HCT116 (cell line): ENCODE results near the gene TKTL2. TPM values are rescaled to one million over a fixed set of nuclear protein-coding genes. Genes with fewer than 3 reads are reported as not detected.

Source experiments
- ATAC-seq: fragments of 200-7000 bp; cut with Tn5 transposase; 2 replicates; pipeline ENCODE4 v1.9.1; 2020; ENCODE audit warnings: mild to moderate bottlenecking, moderate library complexity
- BruUV-seq: library from RNA; stranded (reverse); fragments of 400-500 nt; replicated peaks from 2 replicates; lab custom pipeline; 2021; lab: Mats Ljungman, UMichigan
- CTCF ChIA-PET: fragments of 300-600 bp; sonication (Branson Sonifier 250); formaldehyde crosslinking; loops from one replicate; lab custom pipeline; 2021; ENCODE audit warnings: antibody characterized with exemption; lab: Charles Lee
- POLR2A ChIA-PET: fragments of 300-600, 350-600 bp; sonication (Branson Sonifier 250); formaldehyde crosslinking; loops from one replicate; lab custom pipeline; 2021; ENCODE audit warnings: antibody characterized with exemption; lab: Charles Lee
- RAD21 ChIA-PET, 2 experiments: fragments of 300-600 bp; sonication (Branson Sonifier 250); formaldehyde crosslinking; loops; one replicate each; lab custom pipeline; 2023; ENCODE audit warnings: low total read pairs in 2 of 2; ENCODE audit not compliant: uncharacterized antibody in 2 of 2, unreplicated experiment in 2 of 2, low non-redundant PET in 1 of 2; lab: Charles Lee
- DNase-seq: peaks from one replicate; pipeline ENCODE4 v3.0.0-alpha.2; 2010; ENCODE audit warnings: low read depth, low spot score
- H2AFZ ChIP-seq: fragments of 200-600 bp; shearing (Covaris generic), sonication (generic); 2 replicates; pipeline ENCODE4 v1.6.1; 2017; ENCODE audit warnings: low read depth, mixed run types, mixed read lengths, antibody characterized with exemption, low read length; ENCODE audit not compliant: poor library complexity, severe bottlenecking
- H3K27ac ChIP-seq: 2 replicates; pipeline ENCODE4 v1.5.1; 2012; ENCODE audit warnings: low read depth, low read length
- H3K27me3 ChIP-seq: fragments of 200-600 bp; sonication (generic); 2 replicates; pipeline ENCODE4 v1.6.1; 2016; ENCODE audit warnings: mixed run types, low read length, mixed read lengths; ENCODE audit not compliant: insufficient read depth
- H3K36me3 ChIP-seq, 2 experiments: fragments of 200-500 bp in 1 of 2; fragments of 200-600 bp in 1 of 2; sonication (Bioruptor generic) in 1 of 2; sonication (generic) in 1 of 2; 2 replicates each; pipeline versions ENCODE4 v1.5.1 to v1.6.1; 2014 to 2016; ENCODE audit warnings: low read length in 2 of 2, inconsistent platforms in 1 of 2, mixed read lengths in 1 of 2, mixed run types in 1 of 2; ENCODE audit not compliant: insufficient read depth in 2 of 2, control insufficient read depth in 1 of 2
- H3K4me1 ChIP-seq, 2 experiments: fragments of 200-600 bp in 1 of 2; sonication (generic) in 1 of 2; 2 replicates each; pipeline versions ENCODE4 v1.5.1 to v1.6.1; 2012 to 2017; ENCODE audit warnings: low read length in 2 of 2, inconsistent platforms in 1 of 2, mild to moderate bottlenecking in 1 of 2, mixed read lengths in 1 of 2, mixed run types in 1 of 2, moderate library complexity in 1 of 2; ENCODE audit not compliant: insufficient read depth in 2 of 2, control insufficient read depth in 1 of 2
- H3K4me2 ChIP-seq: fragments of 200-600 bp; sonication (generic); 2 replicates; pipeline ENCODE4 v1.6.1; 2017; ENCODE audit warnings: mixed run types, low read length, mixed read lengths
- H3K4me3 ChIP-seq, 2 experiments: fragments of 200-600 bp in 1 of 2; sonication (generic) in 1 of 2; replicated peaks in 1 of 2; 2 replicates each; pipeline ENCODE4 v1.5.1; 2011 to 2016; ENCODE audit warnings: low read length in 2 of 2, control low read depth in 1 of 2, low read depth in 1 of 2, mild to moderate bottlenecking in 1 of 2, mixed read lengths in 1 of 2, mixed run types in 1 of 2
- H3K79me2 ChIP-seq: fragments of 200-600 bp; sonication (generic); 2 replicates; pipeline ENCODE4 v1.6.1; 2017; ENCODE audit warnings: mild to moderate bottlenecking, mixed run types, low read length, moderate library complexity, mixed read lengths; ENCODE audit not compliant: insufficient read depth
- H3K9ac ChIP-seq: fragments of 200-600 bp; sonication (generic); 2 replicates; pipeline ENCODE4 v1.6.1; 2016; ENCODE audit warnings: low read length, mixed read lengths
- H3K9me2 ChIP-seq: fragments of 200-600 bp; sonication (generic), shearing (Covaris generic); 2 replicates; pipeline ENCODE4 v1.6.1; 2017; ENCODE audit warnings: mixed run types, mild to moderate bottlenecking, moderate library complexity; ENCODE audit not compliant: insufficient read depth
- H3K9me3 ChIP-seq, 2 experiments: fragments of 200-500 bp in 1 of 2; fragments of 200-600 bp in 1 of 2; sonication (Bioruptor generic) in 1 of 2; sonication (generic) in 1 of 2; 2 replicates each; pipeline ENCODE4 v1.6.1; 2014 to 2017; ENCODE audit warnings: low read length in 2 of 2, mixed read lengths in 2 of 2, inconsistent platforms in 1 of 2, low read depth in 1 of 2, mild to moderate bottlenecking in 1 of 2, mixed run types in 1 of 2, moderate library complexity in 1 of 2; ENCODE audit not compliant: control insufficient read depth in 1 of 2, insufficient read depth in 1 of 2
- H4K20me1 ChIP-seq: fragments of 200-600 bp; sonication (generic), shearing (Covaris generic); 2 replicates; pipeline ENCODE4 v1.6.1; 2017; ENCODE audit warnings: mixed run types, mild to moderate bottlenecking, moderate library complexity; ENCODE audit not compliant: insufficient read depth
- ATF3 ChIP-seq: IDR thresholded peaks from 2 replicates; pipeline ENCODE4 v1.6.1; 2012
- CBX3 ChIP-seq: IDR thresholded peaks from 2 replicates; pipeline ENCODE4 v1.6.1; 2012; ENCODE audit warnings: low read depth
- EGR1 ChIP-seq: IDR thresholded peaks from 2 replicates; pipeline ENCODE4 v1.6.1; 2012; ENCODE audit warnings: low read depth
- EZH2 ChIP-seq: fragments of 200-600 bp; sonication (generic); IDR thresholded peaks from 2 replicates; pipeline ENCODE4 v1.6.1; 2017; ENCODE audit warnings: antibody characterized with exemption, mixed run types
- FOSL1 ChIP-seq: IDR thresholded peaks from 2 replicates; pipeline ENCODE4 v1.6.1; 2012; ENCODE audit warnings: low read depth
- JUND ChIP-seq: IDR thresholded peaks from 2 replicates; pipeline ENCODE4 v1.6.1; 2012
- RAD21 ChIP-seq: IDR thresholded peaks from 2 replicates; pipeline ENCODE4 v1.6.1; 2012; ENCODE audit warnings: low read depth, mild to moderate bottlenecking
- SIN3A ChIP-seq: IDR thresholded peaks from 2 replicates; pipeline ENCODE4 v1.6.1; 2012; ENCODE audit warnings: low read depth
- SP1 ChIP-seq: IDR thresholded peaks from 2 replicates; pipeline ENCODE4 v1.6.1; 2012; ENCODE audit warnings: low read depth
- SRF ChIP-seq: IDR thresholded peaks from 2 replicates; pipeline ENCODE4 v1.6.1; 2012; ENCODE audit warnings: low read depth
- TCF7L2 ChIP-seq: IDR thresholded peaks from 2 replicates; pipeline ENCODE4 v1.7.0; 2011; ENCODE audit warnings: borderline replicate concordance, inconsistent platforms; ENCODE audit not compliant: insufficient read depth, insufficient read length; ENCODE audit errors: extremely low read depth
- YY1 ChIP-seq: IDR thresholded peaks from 2 replicates; pipeline ENCODE4 v1.6.1; 2011; ENCODE audit warnings: low read length, low read depth, moderate library complexity, mild to moderate bottlenecking; ENCODE audit not compliant: insufficient replicate concordance; ENCODE audit errors: extremely low read depth
- ZFX ChIP-seq: fragments of 450-650 bp; IDR thresholded peaks from 2 replicates; pipeline ENCODE4 v1.6.1; 2017
- ZNF274 ChIP-seq: fragments of 200-500 bp; sonication (Bioruptor generic); IDR thresholded peaks from 2 replicates; pipeline ENCODE4 v1.6.1; 2014; ENCODE audit warnings: mild to moderate bottlenecking, low read depth, low read length, inconsistent platforms
- intact Hi-C: fragments of 100-400 bp; cut with micrococcal nuclease; formaldehyde crosslinking; loops from 2 replicates; pipeline ENCODE4 v1.10.0; 2022
- total RNA-seq: library from RNA; stranded (reverse); gene quantifications from one replicate; pipeline ENCODE4 v1.2.1, GENCODE V29; 2021; ENCODE audit not compliant: unreplicated experiment
- TF ChIP-seq, protein P1 (sequence below), 3 experiments: fragments of 200-600 bp in 1 of 3; sonication (generic) in 1 of 3; IDR thresholded peaks in 2 of 3; conservative IDR thresholded peaks in 1 of 3; 2 replicates each; pipeline ENCODE4 v1.5.1; 2012 to 2017; ENCODE audit warnings: low read depth in 2 of 3, low read length in 2 of 3, antibody characterized with exemption in 1 of 3, borderline replicate concordance in 1 of 3, control low read depth in 1 of 3, mild to moderate bottlenecking in 1 of 3, mixed read lengths in 1 of 3, mixed run types in 1 of 3, moderate library complexity in 1 of 3; ENCODE audit not compliant: insufficient read depth in 1 of 3

The TKTL2 gene
- total RNA-seq, 1 experiment from 2014 or later, result not detected

DNA sequence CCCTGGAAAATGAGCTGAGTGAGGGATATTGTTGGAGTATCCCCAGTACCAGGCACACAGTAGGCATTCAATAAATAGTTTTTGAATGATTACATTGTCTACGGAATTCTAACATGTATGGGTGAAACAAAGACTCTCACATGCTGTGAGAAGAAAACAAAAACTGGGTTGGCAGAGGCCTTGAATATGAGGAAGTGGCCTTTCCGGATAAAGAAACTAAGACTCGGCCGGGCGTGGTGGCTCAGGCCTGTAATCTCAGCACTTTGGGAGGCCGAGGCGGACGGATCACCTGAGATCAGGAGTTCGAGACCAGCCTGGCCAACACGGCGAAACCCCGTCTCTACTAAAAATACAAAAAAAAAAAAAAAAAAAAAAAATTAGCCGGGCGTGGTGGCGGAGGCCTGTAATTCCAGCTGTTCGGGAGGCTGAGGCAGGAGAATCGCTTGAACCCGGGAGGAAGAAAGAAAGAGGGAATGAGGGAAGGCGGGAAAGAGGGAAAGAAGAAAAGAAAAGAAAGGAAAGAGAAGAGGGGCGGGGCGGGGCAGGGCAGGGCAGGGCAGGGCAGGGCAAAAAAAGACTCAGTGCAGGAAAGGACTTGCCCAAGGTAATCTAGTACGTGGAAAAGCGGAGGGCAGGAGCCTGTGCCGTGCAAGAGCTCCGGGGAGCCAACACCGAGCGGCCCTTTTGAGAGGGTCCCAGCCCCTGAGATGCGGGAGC lies 20.2 kb upstream of the TKTL2 start:
- H3K9me2 ChIP-seq, result no peaks in the 10 kb centered on the region
- TF ChIP-seq FOSL1 (no peak), SP1 (no peak), EGR1 (no peak), ATF3 (no peak), ZNF274 (no peak), ZFX (no peak), SIN3A (no peak), RAD21 (no peak), YY1 (no peak), SRF (no peak), CBX3 (no peak), TCF7L2 (no peak), JUND (no peak), EZH2 (no peak)
- TF ChIP-seq, protein P1, sequence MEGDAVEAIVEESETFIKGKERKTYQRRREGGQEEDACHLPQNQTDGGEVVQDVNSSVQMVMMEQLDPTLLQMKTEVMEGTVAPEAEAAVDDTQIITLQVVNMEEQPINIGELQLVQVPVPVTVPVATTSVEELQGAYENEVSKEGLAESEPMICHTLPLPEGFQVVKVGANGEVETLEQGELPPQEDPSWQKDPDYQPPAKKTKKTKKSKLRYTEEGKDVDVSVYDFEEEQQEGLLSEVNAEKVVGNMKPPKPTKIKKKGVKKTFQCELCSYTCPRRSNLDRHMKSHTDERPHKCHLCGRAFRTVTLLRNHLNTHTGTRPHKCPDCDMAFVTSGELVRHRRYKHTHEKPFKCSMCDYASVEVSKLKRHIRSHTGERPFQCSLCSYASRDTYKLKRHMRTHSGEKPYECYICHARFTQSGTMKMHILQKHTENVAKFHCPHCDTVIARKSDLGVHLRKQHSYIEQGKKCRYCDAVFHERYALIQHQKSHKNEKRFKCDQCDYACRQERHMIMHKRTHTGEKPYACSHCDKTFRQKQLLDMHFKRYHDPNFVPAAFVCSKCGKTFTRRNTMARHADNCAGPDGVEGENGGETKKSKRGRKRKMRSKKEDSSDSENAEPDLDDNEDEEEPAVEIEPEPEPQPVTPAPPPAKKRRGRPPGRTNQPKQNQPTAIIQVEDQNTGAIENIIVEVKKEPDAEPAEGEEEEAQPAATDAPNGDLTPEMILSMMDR (IDR thresholded peaks at IDR 0.05 in 2 of 3, conservative IDR thresholded peaks at IDR 0.05 in 1 of 3; ENCODE audit: borderline replicate concordance in 1 of 3, insufficient read depth in 1 of 3, low read depth in 2 of 3, low read length in 2 of 3), result no peak
- TF ChIP-seq, all 23 proteins: peak for 0
- H3K27me3 ChIP-seq, result no peaks in the 10 kb centered on the region
- peaks cover 6 to 22% of the 10 kb centered on the region in 2 experiments; a peak in 3 of 4 replicates for H3K4me1 ChIP-seq
- RAD21 ChIA-PET, result interaction anchor here (0.6 to 0.7 kb wide), 2 partner anchors 46 to 54 kb away, joined by 3 read pairs; no protein-coding TSS in a partner anchor
- peak overlapping the region; percentile 98 for H3K9ac ChIP-seq
- TSS peak; percentile 82 for BruUV-seq
- no peak overlapping the region for H2AFZ ChIP-seq
- H3K36me3 ChIP-seq, result peaks cover 0 to 2% of the 10 kb centered on the region in 2 experiments; a peak in 1 of 4 replicates
- POLR2A ChIA-PET, result interaction anchor here (0.7 to 2.9 kb wide), 15 partner anchors 8 to 337 kb away, joined by 3 to 14 read pairs (median 5); partner anchors contain the start of gene NAF1
- ATAC-seq (peak; percentile 52), DNase-seq (no peak)
- peak overlapping the region; percentile 87 to 95 for H3K4me3 ChIP-seq
- H3K4me2 ChIP-seq, result peak overlapping the region; percentile 70
- intact Hi-C loops, result loop anchor here (5.0 kb wide), 1 partner anchor 326 kb away; the partner anchor contains the start of gene NAF1
- peaks cover 43% of the 10 kb centered on the region for H3K79me2 ChIP-seq
- H3K27ac ChIP-seq, result peak overlapping the region; percentile 93
- CTCF ChIA-PET, result interaction anchor here (0.9 to 1.0 kb wide), 2 partner anchors 8 to 54 kb away, joined by 3 to 4 read pairs; no protein-coding TSS in a partner anchor
- H4K20me1 ChIP-seq, result 0 out of 2 replicates have a peak, but pooled peaks cover 5% of the 10 kb centered on the region
- H3K9me3 ChIP-seq, result no peaks in the 10 kb centered on the region
